NCI-H2107 treated with DMSO at 0.1 percent for 48 hours (cell line): ENCODE results near the gene LRRN1.

Experiments used
- DNase-seq: peaks from one replicate; lab custom pipeline; 2025; ENCODE audit not compliant: unreplicated experiment; lab: John Stamatoyannopoulos, UW

Gene LRRN1

DNA sequence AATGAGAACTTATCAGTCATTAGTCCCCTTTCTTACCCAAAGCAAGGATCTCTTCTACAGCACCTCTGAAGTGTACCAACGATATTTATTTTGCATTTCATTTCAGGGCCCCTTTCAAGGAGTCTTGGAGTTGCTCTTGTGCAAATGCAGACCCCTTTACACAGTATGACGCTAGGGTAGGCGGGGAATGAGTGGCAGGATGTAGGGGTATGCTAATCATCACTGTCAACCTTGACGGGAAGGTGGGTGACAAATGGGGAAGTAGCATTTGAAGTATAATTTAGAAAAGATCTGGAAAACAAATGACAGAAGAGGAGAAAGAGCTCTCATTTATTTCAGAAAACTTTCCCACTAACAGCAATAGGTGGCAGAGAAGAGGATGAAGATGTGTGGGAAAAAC is 94.4 kb downstream of the LRRN1 start:
- no peak for DNase-seq
